Uterus (tissue), 4 donors: Measurements from ENCODE around the gene COG4. TPM values are rescaled to one million over a fixed set of nuclear protein-coding genes. Genes with fewer than 3 reads are reported as not detected.

Source experiments
- DNase-seq, 2 donors: peaks; one replicate each; pipeline ENCODE4 v3.0.0-alpha.2; 2019 to 2020
- H3K27ac ChIP-seq, 2 donors: fragments of 200-600 bp; sonication (generic); 1 replicate in 1 of 2; 2 replicates in 1 of 2; pipeline ENCODE4 v1.5.1; 2016 to 2018
- H3K27me3 ChIP-seq, 2 donors: fragments of 200-600 bp; sonication (generic); one replicate each; pipeline ENCODE4 v1.5.1; 2018 to 2019; ENCODE audit warnings: control low read depth in 1 of 2
- H3K36me3 ChIP-seq, 2 donors: fragments of 200-600 bp; sonication (generic); one replicate each; pipeline ENCODE4 v1.5.1; 2019; ENCODE audit warnings: control low read depth in 1 of 2
- H3K4me1 ChIP-seq, 2 donors: fragments of 200-600 bp; sonication (generic); one replicate each; pipeline ENCODE4 v1.5.1; 2018 to 2019; ENCODE audit warnings: control low read depth in 1 of 2
- H3K4me3 ChIP-seq, 2 donors: fragments of 200-600 bp; sonication (generic); 1 replicate in 1 of 2; 2 replicates in 1 of 2; pipeline ENCODE4 v1.5.1; 2018 to 2019; ENCODE audit warnings: mild to moderate bottlenecking in 1 of 2
- H3K9me3 ChIP-seq, 2 donors: fragments of 200-600 bp; sonication (generic); one replicate each; pipeline ENCODE4 v1.5.1; 2019; ENCODE audit warnings: control low read depth in 1 of 2
- POLR2A ChIP-seq, 2 donors: fragments of 450-650 bp; IDR thresholded peaks; one replicate each; pipeline ENCODE4 v1.6.1; 2016; ENCODE audit warnings: antibody characterized with exemption in 2 of 2, mild to moderate bottlenecking in 1 of 2, moderate library complexity in 1 of 2
- intact Hi-C: fragments of 100-400 bp; cut with DNase I; formaldehyde crosslinking; loops from one replicate; pipeline ENCODE4 v1.15.1; 2023; ENCODE audit warnings: low total_unique reads
- small RNA-seq: library from RNA; depleted of rRNA; stranded (forward); fragments of <200 nt; gene quantifications from one replicate; pipeline ENCODE3, GENCODE V24; 2016
- total RNA-seq, 4 donors: library from RNA; depleted of rRNA in 3 of 4; stranded (reverse); fragments of >200 nt in 3 of 4; gene quantifications; one replicate each; pipeline versions ENCODE4 v1.1.0 to v1.2.4, GENCODE V29; 2014 to 2023
- TF ChIP-seq, protein P1 (sequence below), 4 experiments: fragments of 200-600 bp in 2 of 4; fragments of 450-650 bp in 2 of 4; sonication (generic) in 2 of 4; IDR thresholded peaks; one replicate each; pipeline ENCODE4 v1.5.1; 2016 to 2019; ENCODE audit warnings: antibody characterized with exemption in 4 of 4, mild to moderate bottlenecking in 2 of 4, moderate library complexity in 1 of 4
- donor health status: DM: yes; HTN: yes; CAD: no.

The COG4 gene
- total RNA-seq, 4 donors from 2014 or later = 33.3 to 137 (median 67.1) TPM

DNA sequence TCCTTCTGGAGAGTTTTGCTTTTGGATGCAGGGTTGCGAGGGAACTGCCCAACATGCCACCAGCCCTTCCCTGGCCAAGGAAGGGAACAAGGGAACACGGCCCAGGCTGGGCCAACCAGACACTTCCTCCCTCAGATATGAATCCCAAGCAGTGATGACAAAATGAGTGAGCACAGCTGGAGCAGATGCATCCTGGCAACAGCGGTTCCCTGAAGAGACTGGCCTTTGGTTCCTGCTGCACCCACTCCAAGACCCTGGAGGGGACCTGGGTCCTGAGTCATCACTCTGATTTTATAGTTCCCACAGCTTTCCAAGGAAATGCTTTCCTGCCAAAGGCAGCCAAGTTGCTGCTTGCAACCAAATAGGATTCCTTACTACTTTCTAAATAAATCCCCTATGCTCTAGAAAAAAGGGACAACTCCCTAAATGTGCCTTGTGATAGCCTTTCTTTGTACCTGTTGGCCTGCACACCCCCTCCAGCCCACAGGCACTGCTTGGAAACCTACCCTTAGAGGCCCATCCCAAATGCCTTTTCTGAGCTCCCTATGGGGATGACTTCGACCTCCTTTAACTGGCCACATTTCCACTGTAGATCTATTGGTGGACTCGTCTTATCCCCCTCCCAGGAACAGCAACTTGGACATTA lies 89.8 kb downstream of the COG4 start:
- DNase-seq = peak; percentile 68 to 70
- Histone ChIP-seq H3K4me3 (no peak overlapping the region), H3K27me3 (no peaks in the 10 kb centered on the region), H3K27ac (peak overlapping the region; percentile 38 to 77), H3K36me3 (no peaks in the 10 kb centered on the region), H3K9me3 (no peaks in the 10 kb centered on the region), H3K4me1 (peaks cover 12 to 41% of the 10 kb centered on the region in 2 donors)
- no peak for TF ChIP-seq POLR2A (IDR thresholded peaks at IDR 0.05)
- TF ChIP-seq, protein P1, sequence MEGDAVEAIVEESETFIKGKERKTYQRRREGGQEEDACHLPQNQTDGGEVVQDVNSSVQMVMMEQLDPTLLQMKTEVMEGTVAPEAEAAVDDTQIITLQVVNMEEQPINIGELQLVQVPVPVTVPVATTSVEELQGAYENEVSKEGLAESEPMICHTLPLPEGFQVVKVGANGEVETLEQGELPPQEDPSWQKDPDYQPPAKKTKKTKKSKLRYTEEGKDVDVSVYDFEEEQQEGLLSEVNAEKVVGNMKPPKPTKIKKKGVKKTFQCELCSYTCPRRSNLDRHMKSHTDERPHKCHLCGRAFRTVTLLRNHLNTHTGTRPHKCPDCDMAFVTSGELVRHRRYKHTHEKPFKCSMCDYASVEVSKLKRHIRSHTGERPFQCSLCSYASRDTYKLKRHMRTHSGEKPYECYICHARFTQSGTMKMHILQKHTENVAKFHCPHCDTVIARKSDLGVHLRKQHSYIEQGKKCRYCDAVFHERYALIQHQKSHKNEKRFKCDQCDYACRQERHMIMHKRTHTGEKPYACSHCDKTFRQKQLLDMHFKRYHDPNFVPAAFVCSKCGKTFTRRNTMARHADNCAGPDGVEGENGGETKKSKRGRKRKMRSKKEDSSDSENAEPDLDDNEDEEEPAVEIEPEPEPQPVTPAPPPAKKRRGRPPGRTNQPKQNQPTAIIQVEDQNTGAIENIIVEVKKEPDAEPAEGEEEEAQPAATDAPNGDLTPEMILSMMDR (IDR thresholded peaks at IDR 0.05) = no peak
- intact Hi-C loops = loop anchor here (10.0 kb wide), 1 partner anchor 49 kb away; no protein-coding TSS in a partner anchor

DNA sequence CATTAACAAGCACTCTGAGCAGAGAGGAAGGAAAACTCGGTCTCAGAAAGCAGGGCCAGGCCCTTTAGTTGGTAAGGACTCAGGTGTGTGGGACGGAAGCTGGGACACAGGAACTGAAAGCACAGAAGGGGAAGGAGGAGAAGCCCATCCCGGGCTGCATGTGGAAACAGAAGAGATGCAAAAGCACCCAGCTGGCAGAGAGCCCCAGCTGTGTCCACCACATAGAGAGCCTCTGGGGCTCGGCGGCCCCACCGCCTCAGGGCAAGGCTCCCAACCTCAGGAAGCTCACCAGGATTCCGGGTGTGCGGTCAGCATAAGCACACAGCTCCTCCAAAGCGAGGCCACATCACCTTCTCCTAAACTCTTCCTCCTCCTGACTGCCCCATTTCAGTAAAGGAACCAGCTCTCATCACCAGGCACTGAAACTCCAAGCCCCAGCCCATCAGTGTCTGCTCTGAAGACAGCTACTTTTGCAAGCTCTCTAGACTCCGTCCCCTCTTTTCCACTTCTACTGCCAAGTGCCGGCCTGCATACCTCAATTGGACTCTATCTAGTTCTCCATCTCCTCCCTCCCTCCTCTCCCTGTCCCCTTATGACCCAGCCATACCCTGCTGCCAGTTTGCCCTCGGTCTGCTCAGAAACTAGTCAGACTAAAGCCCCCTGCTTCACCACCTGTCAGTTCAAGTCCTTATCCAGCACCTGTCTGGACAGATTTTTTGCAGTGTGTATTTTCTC lies 90.5 kb downstream of the COG4 start:
- Histone ChIP-seq H3K4me3 (no peak overlapping the region), H3K27me3 (no peaks in the 10 kb centered on the region), H3K27ac (peak overlapping the region; percentile 38 to 77), H3K4me1 (peaks cover 15 to 47% of the 10 kb centered on the region in 2 donors), H3K36me3 (no peaks in the 10 kb centered on the region), H3K9me3 (no peaks in the 10 kb centered on the region)
- TF ChIP-seq POLR2A (IDR thresholded peaks at IDR 0.05) = no peak
- TF ChIP-seq, protein P1 (IDR thresholded peaks at IDR 0.05) = no peak
- intact Hi-C loops = loop anchor here (10.0 kb wide), 1 partner anchor 48 kb away; no protein-coding TSS in a partner anchor
- no peak for DNase-seq

DNA sequence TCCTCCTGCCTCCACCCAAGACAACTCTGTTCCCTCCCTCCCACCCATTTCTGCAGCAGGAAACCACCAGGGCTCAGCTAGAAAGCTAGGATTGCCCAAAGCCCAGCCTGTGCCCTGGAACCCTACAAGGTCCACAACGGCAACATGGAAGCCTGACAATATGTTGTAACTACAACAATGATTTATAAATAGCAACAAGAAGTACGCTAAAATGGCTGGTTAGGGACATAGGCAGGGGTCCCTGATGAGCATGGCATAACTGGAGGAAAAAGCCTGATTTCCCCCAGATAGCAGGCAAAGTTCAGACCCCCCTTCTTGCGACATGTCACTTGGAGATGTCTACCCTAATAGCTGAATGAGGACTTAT lies 91.0 kb downstream of the COG4 start:
- H3K36me3 ChIP-seq = no peaks in the 10 kb centered on the region
- H3K27ac ChIP-seq = peak overlapping the region; percentile 38 to 77
- H3K4me3 ChIP-seq = no peak overlapping the region
- no peak for DNase-seq
- no peak for TF ChIP-seq POLR2A (IDR thresholded peaks at IDR 0.05)
- TF ChIP-seq, protein P1 (IDR thresholded peaks at IDR 0.05) = no peak
- H3K4me1 ChIP-seq = peaks cover 19 to 53% of the 10 kb centered on the region in 2 donors
- H3K27me3 ChIP-seq = no peaks in the 10 kb centered on the region
- no peaks in the 10 kb centered on the region for H3K9me3 ChIP-seq
- intact Hi-C loops = loop anchor here (10.0 kb wide), 1 partner anchor 48 kb away; no protein-coding TSS in a partner anchor

DNA sequence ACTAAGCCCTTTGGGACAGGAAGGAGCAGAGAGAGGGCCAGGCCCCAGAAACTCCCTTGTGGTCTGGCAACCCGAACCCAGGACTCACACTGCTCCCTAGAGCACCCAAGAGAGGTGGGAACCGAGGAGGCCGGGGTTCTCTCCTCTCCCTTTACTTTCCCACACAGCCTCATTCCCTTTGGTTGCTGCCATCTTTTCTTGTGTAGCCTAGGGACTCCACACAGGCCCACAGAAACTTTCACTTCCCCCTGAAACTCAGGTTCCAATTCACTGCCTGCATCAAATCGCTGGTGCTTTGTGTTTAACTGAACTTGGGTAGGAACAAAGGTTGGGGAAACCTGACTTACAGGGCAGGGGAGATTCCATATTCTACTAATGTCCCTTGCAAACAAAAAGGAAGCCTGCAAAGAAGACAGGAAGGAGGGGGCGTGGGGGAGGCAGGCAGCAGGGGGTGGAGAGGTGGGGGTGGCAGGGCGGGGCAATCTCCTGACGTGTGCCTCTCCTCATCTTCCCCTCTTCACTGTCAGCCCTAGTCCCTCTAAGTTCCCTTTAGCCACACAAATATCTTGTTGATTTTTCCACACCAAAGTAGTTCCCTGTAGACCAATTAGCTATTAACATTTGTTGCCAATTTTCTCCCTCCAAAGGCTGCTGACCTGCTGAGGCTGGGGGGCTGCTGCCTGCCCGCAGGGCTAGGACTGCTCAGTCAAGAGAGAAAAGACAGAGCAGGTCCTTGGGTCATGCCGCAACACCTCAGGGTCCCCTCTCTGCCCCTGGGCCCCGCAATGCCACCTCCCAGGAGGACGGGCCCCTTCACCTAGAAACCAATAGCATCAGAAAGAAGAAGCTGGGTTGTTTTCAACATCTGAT lies 92.5 kb downstream of the COG4 start:
- Histone ChIP-seq H3K4me1 (peaks cover 19 to 49% of the 10 kb centered on the region in 2 donors), H3K4me3 (no peak overlapping the region)
- no peak for DNase-seq

More for the DNA sequence above, 92.5 kb downstream of the COG4 start:
- intact Hi-C loops = loop anchor here (10.0 kb wide), 1 partner anchor 46 kb away; no protein-coding TSS in a partner anchor
- Histone ChIP-seq H3K36me3 (no peaks in the 10 kb centered on the region), H3K27ac (peak overlapping the region; percentile 50 to 63), H3K27me3 (no peaks in the 10 kb centered on the region), H3K9me3 (no peaks in the 10 kb centered on the region)
- TF ChIP-seq POLR2A (IDR thresholded peaks at IDR 0.05) = no peak
- TF ChIP-seq, protein P1 (IDR thresholded peaks at IDR 0.05) = no peak

Small RNA genes within 50 kb of the gene (small RNA-seq; reads per million reads assigned to genes)
- gene RNU6-23P (not detected), gene RPS27P26 (not detected), gene SNORD111 (773 reads per million, percentile 97 among the genes with 10 or more reads in this experiment), gene SNORD111B (229 reads per million, percentile 96 among the genes with 10 or more reads in this experiment)

Other genes with a start within 250 kb of the COG4 start
- gene AARS1, start 234.0 kb downstream of the COG4 start, total RNA-seq = 10 to 100 TPM; 32.5 to 99.4 (median 62.5) TPM
- gene DDX19B, start 224.4 kb downstream of the COG4 start, total RNA-seq = 10 to 100 TPM; 10.6 to 77.6 (median 25.4) TPM
- gene DDX19A, start 176.7 kb downstream of the COG4 start, total RNA-seq = 100 to 1,000 TPM in 1 of 4 donors, 10 to 100 TPM in 3; 12.1 to 126 (median 41.9) TPM
- 10 to 100 TPM in 2 of 4 donors, 1 to 10 TPM in 2; 6.2 to 57.9 (median 27.5) TPM for gene ST3GAL2, start 84.5 kb downstream of the COG4 start, total RNA-seq
- gene FCSK, start 69.0 kb downstream of the COG4 start, total RNA-seq = 10 to 100 TPM; 12.1 to 65.3 (median 22.9) TPM
- gene SF3B3, start 262 bp upstream of the COG4 start, total RNA-seq = 100 to 1,000 TPM in 2 of 4 donors, 10 to 100 TPM in 2; 24.3 to 244 (median 145) TPM
- gene IL34, start 123.0 kb upstream of the COG4 start, total RNA-seq = 1 to 10 TPM in 3 of 4 donors, not detected in 1; 3.3 to 9.4 (median 9.0) TPM
- gene MTSS2, start 162.5 kb upstream of the COG4 start, total RNA-seq = 100 to 1,000 TPM in 1 of 4 donors, 10 to 100 TPM in 3; 11.2 to 142 (median 18.2) TPM